NCI-H146 treated with DMSO at 0.1 percent for 48 hours (cell line): ENCODE measurements around the gene SMC6.

Source experiments
- DNase-seq: peaks from one replicate; lab custom pipeline; 2025; ENCODE audit not compliant: unreplicated experiment; lab: John Stamatoyannopoulos, UW

Gene SMC6

DNA sequence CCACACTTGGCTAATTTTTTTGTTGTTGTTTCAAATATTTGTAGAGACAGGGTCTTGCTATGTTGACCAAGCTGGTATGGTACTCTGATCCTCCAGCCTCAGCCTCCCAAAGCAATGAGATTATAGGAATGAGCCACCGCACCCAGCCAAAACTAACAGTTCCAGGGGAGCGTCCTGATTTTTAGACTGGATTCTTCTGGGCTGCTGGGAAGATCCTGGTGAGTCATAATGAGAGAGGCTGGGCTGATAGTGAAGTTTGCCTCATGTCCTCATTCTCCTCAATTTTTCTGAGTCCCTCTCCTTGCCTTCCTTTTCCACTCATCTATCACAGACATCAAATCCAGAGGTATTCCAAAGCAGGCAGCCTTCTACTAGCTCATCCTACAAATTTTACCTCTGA, 131.8 kb downstream of the SMC6 start:
- no peak for DNase-seq

DNA sequence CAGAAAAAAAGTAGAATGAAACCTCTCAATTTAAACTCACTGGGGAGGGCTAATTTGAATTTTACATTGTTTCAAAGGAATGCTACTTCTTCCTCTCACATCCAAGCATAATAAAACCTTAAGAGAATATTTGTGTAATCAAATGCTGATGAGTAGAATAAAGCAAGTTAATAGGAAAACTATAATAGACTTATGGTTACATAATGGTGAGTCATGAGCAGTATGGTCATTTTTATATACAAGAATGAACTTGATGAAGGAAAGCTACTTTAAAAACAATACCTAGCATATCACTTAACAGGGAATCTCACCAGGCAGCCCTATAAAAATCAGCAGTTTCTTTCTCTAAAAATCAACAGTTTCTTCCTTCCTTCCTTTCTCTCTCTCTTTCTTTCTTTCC, 132.8 kb downstream of the SMC6 start:
- DNase-seq = no peak

GRCh38 chr2:17620280-17620679, 133.3 kb downstream of the SMC6 start:
- no peak for DNase-seq

- DNase-seq = no peak
Measured at GRCh38 chr2:17617955-17618354, 135.7 kb downstream of the SMC6 start.

DNA sequence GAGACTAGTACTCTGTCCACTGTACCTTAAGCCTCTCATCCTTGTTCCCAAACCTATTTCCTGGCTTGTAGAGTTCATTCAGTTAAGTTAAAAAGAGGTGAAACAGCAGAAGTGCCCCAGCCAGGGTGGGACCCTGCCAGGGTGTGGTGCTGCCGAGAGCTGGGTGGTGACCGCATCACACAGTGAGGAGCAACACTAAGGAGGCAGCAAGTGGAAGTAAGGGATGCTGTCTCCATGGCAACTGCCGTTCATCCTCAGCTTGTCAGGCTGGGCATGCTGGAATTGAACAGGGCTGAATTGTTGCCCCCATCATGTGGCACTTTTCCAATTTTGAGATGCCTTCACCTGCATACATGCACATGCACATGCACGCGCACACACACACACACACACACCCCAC, 136.1 kb downstream of the SMC6 start:
- DNase-seq = no peak

DNA sequence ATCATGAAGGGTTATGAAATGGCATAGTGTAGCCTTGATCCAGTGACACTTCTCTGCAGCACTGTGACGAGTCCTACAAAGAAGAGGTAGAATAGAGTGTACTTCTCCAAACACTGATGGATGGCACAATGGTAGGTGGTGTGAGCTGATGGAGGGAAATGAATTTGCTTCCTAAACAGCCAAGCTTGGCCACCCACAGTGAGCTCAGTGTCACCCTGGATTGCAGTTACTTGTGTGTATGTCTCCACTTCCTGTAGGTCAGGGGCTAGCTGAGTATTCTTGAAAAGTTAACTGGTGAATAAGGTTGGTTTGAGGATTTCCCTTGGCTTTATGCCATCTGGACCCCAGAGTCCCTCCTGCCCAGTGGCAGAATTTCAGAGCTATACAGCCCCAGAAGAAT, 137.2 kb downstream of the SMC6 start:
- DNase-seq = no peak

DNA sequence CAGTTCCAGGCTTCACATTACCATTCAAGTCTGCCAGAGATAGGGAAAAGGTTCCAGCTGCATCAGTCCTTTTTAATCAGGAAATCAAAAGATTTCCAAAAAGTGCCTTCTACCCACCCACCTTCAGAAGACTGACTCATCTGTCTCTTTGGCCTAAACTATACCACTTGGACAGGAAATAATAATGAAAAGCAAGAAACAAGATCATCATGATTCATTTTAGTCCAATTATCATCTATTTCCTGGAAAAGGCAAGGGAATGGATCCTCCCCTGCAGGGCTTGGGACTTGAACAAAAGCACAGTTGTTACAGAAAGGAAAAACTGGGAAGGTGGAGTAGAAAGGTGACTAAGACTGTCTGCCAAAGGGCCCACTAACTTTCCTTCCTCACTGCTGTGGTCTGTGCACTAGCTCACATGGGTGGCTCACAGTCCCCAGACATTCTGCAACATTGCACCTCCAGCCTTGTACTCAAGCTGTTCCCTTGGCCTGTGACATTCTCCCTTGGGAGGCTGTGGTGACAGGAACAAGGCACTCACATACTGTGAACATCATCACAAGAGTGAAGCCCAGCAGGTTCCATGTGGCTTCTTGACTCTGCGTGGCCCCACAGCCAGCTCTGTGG, 137.8 kb downstream of the SMC6 start:
- DNase-seq = no peak

DNA sequence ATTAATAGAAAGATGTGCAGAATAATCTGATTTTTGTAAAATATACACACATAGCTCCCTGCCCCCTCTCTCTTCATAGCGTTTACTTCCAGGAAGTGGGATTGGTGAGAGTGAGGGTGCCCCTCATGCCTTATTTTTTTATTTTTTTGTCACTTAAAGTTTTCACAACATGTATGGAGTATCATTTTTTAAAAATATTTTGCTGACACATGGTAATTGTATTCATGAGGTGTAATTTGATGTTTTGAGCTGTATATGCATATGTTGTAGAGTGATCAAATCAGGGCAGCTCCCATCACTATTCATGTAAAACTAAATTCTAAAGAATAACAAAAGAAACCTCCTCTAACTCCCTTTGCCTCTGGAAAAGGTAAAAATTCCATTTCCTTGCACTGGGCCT, 138.5 kb downstream of the SMC6 start:
- no peak for DNase-seq

DNA sequence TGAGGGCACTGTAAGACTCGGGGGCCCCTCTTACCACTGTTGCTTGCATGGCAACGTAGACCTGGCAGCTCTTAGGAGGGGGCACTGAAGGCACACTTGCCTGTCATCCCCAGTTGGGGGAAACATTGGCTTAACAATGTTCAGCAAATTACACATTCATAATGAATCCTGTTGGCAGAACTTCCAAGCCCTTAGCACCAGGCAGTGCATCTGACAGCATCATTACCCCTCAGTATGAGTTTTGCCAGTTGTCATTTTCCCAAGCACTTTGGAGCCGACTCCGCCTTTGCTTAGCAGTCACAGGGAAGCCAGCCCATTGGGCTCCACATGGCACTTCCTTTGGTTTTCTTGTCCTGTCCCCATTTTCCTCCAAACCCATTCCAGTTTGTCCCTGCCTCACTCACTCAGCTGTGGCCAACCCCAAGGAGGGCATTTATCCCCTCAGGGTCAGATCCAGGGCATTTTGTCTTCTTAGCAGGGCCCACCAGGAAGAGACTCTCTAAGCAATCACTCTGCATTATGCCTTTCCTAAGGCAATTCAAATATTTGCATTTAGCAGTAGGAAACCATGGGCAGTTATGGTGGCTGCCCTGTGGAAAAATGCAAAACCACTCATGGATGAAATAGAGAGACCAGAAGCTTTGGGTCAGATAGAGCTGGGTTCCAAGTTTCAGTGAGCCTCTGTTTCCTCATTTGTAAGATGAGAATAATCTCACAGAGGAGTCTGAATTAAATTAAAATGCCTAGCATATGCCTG, 139.3 kb downstream of the SMC6 start:
- DNase-seq = no peak
